ENCODE measurements around the gene TRPC3. TPM values are rescaled to one million over a fixed set of nuclear protein-coding genes. Genes with fewer than 3 reads are reported as not detected.

The TRPC3 gene
- polyA plus RNA-seq, 3 donors, result not detected

GRCh38 chr4:121885115-121885514 lies 66.7 kb downstream of the TRPC3 start:
- H4K20me1 ChIP-seq (ENCODE audit: insufficient read depth, low read length), result no peaks in the 10 kb centered on the region
- H3K9me3 ChIP-seq (replicated peaks in 1 of 2; ENCODE audit: control insufficient read depth in 1 of 2, insufficient read depth in 1 of 2, low read length in 2 of 2), result no peaks in the 10 kb centered on the region
- TF ChIP-seq CTCF (IDR thresholded peaks at IDR 0.05), result no peak
- no peak overlapping the region for H3K9ac ChIP-seq (ENCODE audit: insufficient read depth, low read length, poor library complexity, severe bottlenecking)
- Mint-ChIP-seq H3K36me3 (no peaks in the 10 kb centered on the region), H3K27me3 (ENCODE audit: low read depth in 3 of 3) (peaks cover 2 to 14% (median 3%) of the 10 kb centered on the region in 3 donors), H3K4me3 (no peak overlapping the region), H3K9me3 (peaks cover 0 to 2% (median 0%) of the 10 kb centered on the region in 7 donors), H3K27ac (no peak overlapping the region), H3K4me1 (peaks cover 4% of the 10 kb centered on the region)
- H3K27me3 ChIP-seq (ENCODE audit: control insufficient read depth in 2 of 2, insufficient read depth in 2 of 2, low read length in 2 of 2), result no peaks in the 10 kb centered on the region
- no peak overlapping the region for H2AFZ ChIP-seq (ENCODE audit: insufficient read depth, low read depth, low read length, poor library complexity, severe bottlenecking)
- H3K4me2 ChIP-seq (replicated peaks; ENCODE audit: extremely low read depth, low read length, poor library complexity, severe bottlenecking), result no peak overlapping the region
- no peaks in the 10 kb centered on the region for H3K79me2 ChIP-seq (ENCODE audit: insufficient read depth, low read length)
- no peaks in the 10 kb centered on the region for H3K36me3 ChIP-seq (replicated peaks in 1 of 2; ENCODE audit: control insufficient read depth in 1 of 2, insufficient read depth in 2 of 2, low read length in 2 of 2)
- WGBS (ENCODE audit: insufficient coverage), result no CpG with 5 or more reads among the region's 2 CpGs
- intact Hi-C loops (cut with micrococcal nuclease), result no loop called here
- no peak overlapping the region for H3K27ac ChIP-seq (ENCODE audit: low read depth in 1 of 2, low read length in 2 of 2)
- H3K4me3 ChIP-seq (replicated peaks in 1 of 3; ENCODE audit: low read depth in 2 of 3, low read length in 3 of 3), result no peak overlapping the region
- no peaks in the 10 kb centered on the region for H3K4me1 ChIP-seq (ENCODE audit: control insufficient read depth in 1 of 2, insufficient read depth in 2 of 2, low read length in 2 of 2)
- no peak for DNase-seq

GRCh38 chr4:121881158-121881557 lies 70.7 kb downstream of the TRPC3 start:
- no peak overlapping the region for H2AFZ ChIP-seq (ENCODE audit: insufficient read depth, low read depth, low read length, poor library complexity, severe bottlenecking)
- H3K4me2 ChIP-seq (replicated peaks; ENCODE audit: extremely low read depth, low read length, poor library complexity, severe bottlenecking), result no peak overlapping the region
- no peak overlapping the region for H3K4me3 ChIP-seq (replicated peaks in 1 of 3; ENCODE audit: low read depth in 2 of 3, low read length in 3 of 3)
- H3K4me1 ChIP-seq (ENCODE audit: control insufficient read depth in 1 of 2, insufficient read depth in 2 of 2, low read length in 2 of 2), result no peaks in the 10 kb centered on the region
- intact Hi-C loops (cut with micrococcal nuclease), result no loop called here
- no peaks in the 10 kb centered on the region for H3K79me2 ChIP-seq (ENCODE audit: insufficient read depth, low read length)
- H3K27ac Mint-ChIP-seq, result no peak overlapping the region
- peaks cover 4% of the 10 kb centered on the region for H3K4me1 Mint-ChIP-seq
- H4K20me1 ChIP-seq (ENCODE audit: insufficient read depth, low read length), result no peaks in the 10 kb centered on the region
- H3K36me3 ChIP-seq (replicated peaks in 1 of 2; ENCODE audit: control insufficient read depth in 1 of 2, insufficient read depth in 2 of 2, low read length in 2 of 2), result no peaks in the 10 kb centered on the region
- no peak overlapping the region for H3K4me3 Mint-ChIP-seq
- no peak for TF ChIP-seq CTCF (IDR thresholded peaks at IDR 0.05)
- no peak overlapping the region for H3K9ac ChIP-seq (ENCODE audit: insufficient read depth, low read length, poor library complexity, severe bottlenecking)
- H3K27me3 Mint-ChIP-seq (ENCODE audit: low read depth in 3 of 3), result peaks cover 7 to 17% (median 10%) of the 10 kb centered on the region in 3 donors
- no peak overlapping the region for H3K27ac ChIP-seq (ENCODE audit: low read depth in 1 of 2, low read length in 2 of 2)
- no peaks in the 10 kb centered on the region for H3K9me3 ChIP-seq (replicated peaks in 1 of 2; ENCODE audit: control insufficient read depth in 1 of 2, insufficient read depth in 1 of 2, low read length in 2 of 2)
- WGBS (ENCODE audit: insufficient coverage), result 0% methylated on average over 2 of the region's 3 CpGs
- peak in 2 of 3 donors; percentile 11 to 26 for DNase-seq
- no peaks in the 10 kb centered on the region for H3K36me3 Mint-ChIP-seq
- H3K9me3 Mint-ChIP-seq, result peaks cover 0 to 1% (median 0%) of the 10 kb centered on the region in 7 donors
- H3K27me3 ChIP-seq (ENCODE audit: control insufficient read depth in 2 of 2, insufficient read depth in 2 of 2, low read length in 2 of 2), result peaks cover 7 to 13% of the 10 kb centered on the region in 2 donors
